K562 (cell line): ENCODE measurements around the gene CLCNKB. TPM values are rescaled to one million over a fixed set of nuclear protein-coding genes. Genes with fewer than 3 reads are reported as not detected.

Source experiments
- FOXK2 ChIP-seq, 2 experiments: fragments of 450-650 bp; IDR thresholded peaks in 1 of 2; conservative IDR thresholded peaks in 1 of 2; 2 replicates each; pipeline ENCODE4 v1.6.1; 2016; ENCODE audit warnings: low read depth in 2 of 2, mild to moderate bottlenecking in 1 of 2
- FOXO4 ChIP-seq: fragments of 450-650 bp; formaldehyde crosslinking; IDR thresholded peaks from 2 replicates; pipeline ENCODE4 v1.4.0; 2020; ENCODE audit warnings: mild to moderate bottlenecking, moderate library complexity
- GTF2E2 ChIP-seq: fragments of 200-800 bp; sonication (Bioruptor generic); IDR thresholded peaks from 2 replicates; pipeline ENCODE4 v1.6.1; 2016; ENCODE audit warnings: missing genetic modification characterization, missing compliant biosample characterization
- HCFC1 ChIP-seq: IDR thresholded peaks from 2 replicates; pipeline ENCODE4 v1.6.1; 2012; ENCODE audit warnings: low read depth, low read length, improper control_type of control experiment
- HNRNPUL1 ChIP-seq: fragments of 200-400 bp; formaldehyde crosslinking; IDR thresholded peaks from 2 replicates; pipeline ENCODE4 v1.6.1; 2017; ENCODE audit warnings: low read length
- IRF1 ChIP-seq: sonication (generic); formaldehyde crosslinking; IDR thresholded peaks from 2 replicates; pipeline ENCODE4 v1.8.0; 2022; ENCODE audit warnings: missing genetic modification reagents, mild to moderate bottlenecking, borderline replicate concordance
- MLX ChIP-seq, 2 experiments: fragments of 450-650 bp in 1 of 2; sonication (generic) in 1 of 2; formaldehyde crosslinking; conservative IDR thresholded peaks; 2 replicates each; pipeline versions ENCODE4 v1.4.0 to v1.8.1; 2020 to 2022; ENCODE audit warnings: mild to moderate bottlenecking in 1 of 2, missing genetic modification reagents in 1 of 2
- MTA3 ChIP-seq: fragments of 450-650 bp; formaldehyde crosslinking; IDR thresholded peaks from 2 replicates; pipeline ENCODE4 v1.6.1; 2017; ENCODE audit warnings: mild to moderate bottlenecking, borderline replicate concordance
- MXD1 ChIP-seq: fragments of 250-450 bp; sonication (Bioruptor Pico); IDR thresholded peaks from 2 replicates; pipeline ENCODE4 v1.8.0; 2021; ENCODE audit warnings: borderline replicate concordance, mild to moderate bottlenecking, moderate library complexity; ENCODE audit not compliant: poor library complexity, severe bottlenecking
- NBN ChIP-seq: fragments of 450-650 bp; IDR thresholded peaks from 2 replicates; pipeline ENCODE4 v1.6.1; 2016; ENCODE audit warnings: low read depth, mild to moderate bottlenecking
- NEUROD1 ChIP-seq: fragments of 150-350 bp; IDR thresholded peaks from 2 replicates; pipeline ENCODE4 v1.6.1; 2014; ENCODE audit warnings: borderline replicate concordance, low read length, low read depth; ENCODE audit not compliant: partially characterized antibody
- NFATC3 ChIP-seq: fragments of 450-650 bp; IDR thresholded peaks from 2 replicates; pipeline ENCODE4 v1.6.1; 2017; ENCODE audit warnings: mild to moderate bottlenecking
- NFRKB ChIP-seq: fragments of 450-650 bp; IDR thresholded peaks from 2 replicates; pipeline ENCODE4 v1.6.1; 2016; ENCODE audit warnings: low read depth
- PREB ChIP-seq: sonication (generic); formaldehyde crosslinking; IDR thresholded peaks from 2 replicates; pipeline ENCODE4 v1.8.1; 2023; ENCODE audit warnings: mild to moderate bottlenecking, missing genetic modification reagents
- PTBP1 ChIP-seq: fragments of 200-400 bp; formaldehyde crosslinking; IDR thresholded peaks from 2 replicates; pipeline ENCODE4 v1.6.1; 2017; ENCODE audit warnings: low read depth, low read length
- SETDB1 ChIP-seq: IDR thresholded peaks from one replicate; pipeline ENCODE4 v1.6.1; 2012; ENCODE audit warnings: low read length, control low read depth, inconsistent platforms
- TBL1XR1 ChIP-seq, 2 experiments: IDR thresholded peaks; 2 replicates each; pipeline ENCODE4 v1.6.1; 2012; ENCODE audit warnings: improper control_type of control experiment in 2 of 2, low read length in 2 of 2, mild to moderate bottlenecking in 1 of 2
- ZNF512 ChIP-seq: IDR thresholded peaks from 2 replicates; pipeline ENCODE4 v1.6.1; 2016; ENCODE audit warnings: missing genetic modification characterization, missing compliant biosample characterization
- ZNF766 ChIP-seq: fragments of 200-800 bp; sonication (Bioruptor generic); conservative IDR thresholded peaks from 2 replicates; pipeline ENCODE4 v1.6.1; 2016; ENCODE audit warnings: missing genetic modification characterization, missing compliant biosample characterization
- polyA plus RNA-seq, 8 experiments: library from polyadenylated mRNA; depleted of rRNA in 4 of 8; stranded (reverse) in 5 of 8; unstranded in 3 of 8; fragments of >200 nt; fragmentation: Nextera tagmentation in 2 of 8; fragmentation: Illumina TruSeq in 1 of 8; extraction: Ambion mirVana in 2 of 8; extraction: Trizol in 1 of 8; gene quantifications; 2 replicates each; pipeline versions ENCODE4 v1.2.1 to v1.2.3, GENCODE V29; 2011 to 2014; ENCODE audit warnings: inconsistent platforms in 1 of 8, missing spikeins in 1 of 8
- total RNA-seq, 7 experiments: library from RNA; depleted of rRNA in 6 of 7; stranded (reverse); fragments of >200 nt in 6 of 7; fragmentation: Illumina TruSeq in 2 of 7; extraction: Trizol in 2 of 7; gene quantifications; 2 replicates each; pipeline versions ENCODE4 v1.2.1 to v1.2.3, GENCODE V29; 2011 to 2021; ENCODE audit warnings: low replicate concordance in 1 of 7

Gene CLCNKB
- total and polyA plus RNA-seq, 9 of the 15 experiments (the other 6 are each of a cell fraction or from before 2014, with no cell fraction given): 0.08 to 1.7 (median 0.64) TPM

GRCh38 chr1:16055613-16056520 lies 12.3 kb downstream of the CLCNKB start (continued):
- TF ChIP-seq MLX (CRISPR knock-in tag; conservative IDR thresholded peaks at IDR 0.05) (no peak; a peak in 1 of 4 replicates), ZNF512 (tag) (no peak), FOXK2 (conservative IDR thresholded peaks at IDR 0.05 in 1 of 2, IDR thresholded peaks at IDR 0.05 in 1 of 2; ENCODE audit: low read depth in 2 of 2) (peak; percentile 98 to 99), NEUROD1 (no peak), HCFC1 (peak; percentile 50; the same call in 1 of the 2 replicates), FOXO4 (no peak), ZNF766 (CRISPR knock-in tag) (no peak), MXD1 (no peak), IRF1 (CRISPR knock-in tag) (no peak), PREB (CRISPR knock-in tag) (no peak), TBL1XR1 (IDR thresholded peaks at IDR 0.05; ENCODE audit: low read length in 2 of 2) (peak; percentile 52 to 63; a peak in 1 of 4 replicates), GTF2E2 (no peak), NBN (peak; percentile 63; the same call in 1 of the 2 replicates), SETDB1 (no peak), NFATC3 (0 out of 2 replicates have a peak, but pooled peaks have one; percentile 25), MTA3 (peak; percentile 81), NFRKB (peak; percentile 28; the same call in 1 of the 2 replicates), PTBP1 (no peak), HNRNPUL1 (no peak)
